Measurements from ENCODE around the gene FKBP2. TPM values are rescaled to one million over a fixed set of nuclear protein-coding genes. Genes with fewer than 3 reads are reported as not detected.
A peak's percentile ranks its signal among the peaks of the same experiment; 100 is the strongest.

Gene FKBP2
- total RNA-seq, 1 experiment from 2014 or later = 84.2 TPM

DNA sequence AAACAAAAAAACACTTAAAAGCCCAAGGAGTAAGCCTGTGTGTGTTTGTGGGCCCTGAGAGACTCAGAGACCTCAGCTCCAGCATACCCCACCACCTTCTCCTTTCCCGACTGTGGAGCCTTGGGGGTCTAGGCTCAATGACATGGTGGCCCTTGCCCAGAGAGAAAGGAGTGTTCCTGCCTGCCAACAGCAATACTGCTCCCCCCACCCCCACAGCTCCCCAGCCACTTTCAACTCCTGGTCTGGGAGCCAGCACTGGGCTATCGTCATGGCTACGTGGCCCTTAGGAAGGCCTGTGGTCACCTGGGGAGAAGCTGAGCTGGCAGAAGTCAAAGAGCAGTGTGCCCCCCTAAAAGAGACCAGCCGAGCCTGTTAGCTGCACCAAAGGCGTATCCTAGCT is 3.2 kb downstream of the FKBP2 start:
- CTCF ChIA-PET = no interaction called here

GRCh38 chr11:64244966-64245365 is 4.1 kb downstream of the FKBP2 start:
- BruUV-seq (replicated peaks) = no TSS peak
- intact Hi-C loops (cut with micrococcal nuclease; ENCODE audit: unreplicated experiment) = no loop called here

More for the DNA sequence above, 3.2 kb downstream of the FKBP2 start:
- H3K27ac ChIP-seq = no peak overlapping the region
- H3K9me2 ChIP-seq (ENCODE audit: insufficient read depth) = no peaks in the 10 kb centered on the region
- TF ChIP-seq CTCF (conservative IDR thresholded peaks at IDR 0.05) (no peak), EZH2 (IDR thresholded peaks at IDR 0.05; ENCODE audit: low read depth) (no peak)
- intact Hi-C loops (cut with micrococcal nuclease; ENCODE audit: unreplicated experiment) = no loop called here
- no peak overlapping the region for H2AFZ ChIP-seq
- H3K4me2 ChIP-seq = peak overlapping the region; percentile 27; the same call in 1 of the 2 replicates
- POLR2A ChIA-PET (ENCODE audit: unreplicated experiment) = no interaction called here
- H4K20me1 ChIP-seq (ENCODE audit: insufficient read depth) = 0 out of 2 replicates have a peak, but pooled peaks cover 5% of the 10 kb centered on the region
- peaks cover 10% of the 10 kb centered on the region; the same call in 1 of the 2 replicates for H3K36me3 ChIP-seq (ENCODE audit: low read depth)
- no peak overlapping the region for H3K4me3 ChIP-seq
- no peak for DNase-seq
- no TSS peak for BruUV-seq (replicated peaks)
- no peaks in the 10 kb centered on the region for H3K27me3 ChIP-seq (ENCODE audit: insufficient read depth, low read depth)
- peaks cover 37% of the 10 kb centered on the region for H3K4me1 ChIP-seq (replicated peaks; ENCODE audit: insufficient read depth)
- peaks cover 45% of the 10 kb centered on the region for H3K79me2 ChIP-seq (ENCODE audit: low read depth)
- H3F3A ChIP-seq (ENCODE audit: insufficient read depth, low read depth) = peaks cover 70% of the 10 kb centered on the region
- H3K9me3 ChIP-seq (ENCODE audit: insufficient read depth, low read depth) = no peaks in the 10 kb centered on the region

GRCh38 chr11:64245401-64245796 is 4.5 kb downstream of the FKBP2 start:
- Histone ChIP-seq H2AFZ (no peak overlapping the region), H3K9me3 (ENCODE audit: insufficient read depth, low read depth) (no peaks in the 10 kb centered on the region), H3K9me2 (ENCODE audit: insufficient read depth) (no peaks in the 10 kb centered on the region), H3K36me3 (ENCODE audit: low read depth) (peaks cover 10% of the 10 kb centered on the region; the same call in 1 of the 2 replicates), H3K27me3 (ENCODE audit: insufficient read depth, low read depth) (no peaks in the 10 kb centered on the region), H3K79me2 (ENCODE audit: low read depth) (peaks cover 45% of the 10 kb centered on the region), H3K27ac (peak overlapping the region; percentile 86), H3K4me2 (peak overlapping the region; percentile 85), H3K4me1 (replicated peaks; ENCODE audit: insufficient read depth) (peaks cover 26% of the 10 kb centered on the region), H3F3A (ENCODE audit: insufficient read depth, low read depth) (peaks cover 67% of the 10 kb centered on the region), H3K4me3 (peak overlapping the region; percentile 79), H4K20me1 (ENCODE audit: insufficient read depth) (0 out of 2 replicates have a peak, but pooled peaks cover 5% of the 10 kb centered on the region)
- ChIA-PET CTCF (interaction anchor here (0.5 to 1.0 kb wide), 4 partner anchors 26 to 1808 kb away, joined by 3 to 6 read pairs (median 4); no protein-coding TSS in a partner anchor), POLR2A (ENCODE audit: unreplicated experiment) (interaction anchor here (0.6 kb wide), 2 partner anchors 26 to 1654 kb away, joined by 5 to 21 read pairs; partner anchors contain the start of gene TUT1)
- TF ChIP-seq EZH2 (IDR thresholded peaks at IDR 0.05; ENCODE audit: low read depth) (no peak), CTCF (conservative IDR thresholded peaks at IDR 0.05) (no peak)
- no peak for DNase-seq
- TSS peak; percentile 20 for BruUV-seq (replicated peaks)
- intact Hi-C loops (cut with micrococcal nuclease; ENCODE audit: unreplicated experiment) = no loop called here

More at GRCh38 chr11:64244966-64245365, 4.1 kb downstream of the FKBP2 start:
- H3K27ac ChIP-seq = peak overlapping the region; percentile 86
- H3K27me3 ChIP-seq (ENCODE audit: insufficient read depth, low read depth) = no peaks in the 10 kb centered on the region
- peak overlapping the region; percentile 79 for H3K4me3 ChIP-seq
- peaks cover 10% of the 10 kb centered on the region; the same call in 1 of the 2 replicates for H3K36me3 ChIP-seq (ENCODE audit: low read depth)
- H3K4me2 ChIP-seq = peak overlapping the region; percentile 85
- H3F3A ChIP-seq (ENCODE audit: insufficient read depth, low read depth) = peaks cover 68% of the 10 kb centered on the region
- H3K9me3 ChIP-seq (ENCODE audit: insufficient read depth, low read depth) = no peaks in the 10 kb centered on the region
- no peaks in the 10 kb centered on the region for H3K9me2 ChIP-seq (ENCODE audit: insufficient read depth)
- TF ChIP-seq EZH2 (IDR thresholded peaks at IDR 0.05; ENCODE audit: low read depth) (no peak), CTCF (conservative IDR thresholded peaks at IDR 0.05) (no peak)
- peak in 1 of 2 experiments; percentile 31 for DNase-seq
- POLR2A ChIA-PET (ENCODE audit: unreplicated experiment) = interaction anchor here (0.6 kb wide), 1 partner anchor 27 kb away, joined by 21 read pairs; no protein-coding TSS in a partner anchor
- CTCF ChIA-PET = interaction anchor here (0.5 to 1.0 kb wide), 5 partner anchors 26 to 1808 kb away, joined by 3 to 7 read pairs (median 4); no protein-coding TSS in a partner anchor
- peaks cover 29% of the 10 kb centered on the region for H3K4me1 ChIP-seq (replicated peaks; ENCODE audit: insufficient read depth)
- 0 out of 2 replicates have a peak, but pooled peaks cover 5% of the 10 kb centered on the region for H4K20me1 ChIP-seq (ENCODE audit: insufficient read depth)
- no peak overlapping the region for H2AFZ ChIP-seq
- peaks cover 45% of the 10 kb centered on the region for H3K79me2 ChIP-seq (ENCODE audit: low read depth)
